GM19023 (cell line): Measurements from ENCODE around the gene M6PR.
"Not testable (repeated sequence)": the region's sequence is repeated elsewhere in the genome, so short reads cannot be mapped to it uniquely, and the experiment has no call there.

Source experiments
- ATAC-seq: cut with Tn5 transposase; IDR thresholded peaks from one replicate; pipeline ENCODE4 v1.9.1; 2021; ENCODE audit warnings: mild to moderate bottlenecking, moderate library complexity; ENCODE audit not compliant: unreplicated experiment

M6PR gene

GRCh38 chr12:8951744-8952143 is 2.3 kb upstream of the M6PR start:
- no peak for ATAC-seq

GRCh38 chr12:8950702-8951478 is 1.4 kb upstream of the M6PR start:
- no peak for ATAC-seq

- peak; percentile 12 for ATAC-seq
Observed at GRCh38 chr12:8950221-8950527, 729 bp upstream of the M6PR start.

GRCh38 chr12:8948701-8949341 is 624 bp downstream of the M6PR start:
- ATAC-seq = no peak

- ATAC-seq = no peak
Observed at GRCh38 chr12:8947737-8948136, 1.7 kb downstream of the M6PR start.

GRCh38 chr12:8946733-8947132 is 2.7 kb downstream of the M6PR start:
- no peak for ATAC-seq

- ATAC-seq = no peak
Observed at GRCh38 chr12:8943565-8944186, 5.8 kb downstream of the M6PR start.

- no peak for ATAC-seq
Observed at GRCh38 chr12:8941691-8942478, 7.6 kb downstream of the M6PR start.

- ATAC-seq = not testable (repeated sequence)
Observed at GRCh38 chr12:8937842-8938442, 11.5 kb downstream of the M6PR start.

GRCh38 chr12:8936735-8937134 is 12.7 kb downstream of the M6PR start:
- ATAC-seq = no peak

- not testable (repeated sequence) for ATAC-seq
Observed at GRCh38 chr12:8934080-8934479, 15.4 kb downstream of the M6PR start.

- not testable (repeated sequence) for ATAC-seq
Observed at GRCh38 chr12:8932464-8932863, 17.0 kb downstream of the M6PR start.

- ATAC-seq = not testable (repeated sequence)
Observed at GRCh38 chr12:8930655-8931323, 18.7 kb downstream of the M6PR start.

- no peak for ATAC-seq
Observed at GRCh38 chr12:8922544-8922943, 26.9 kb downstream of the M6PR start.

GRCh38 chr12:8919643-8920042 is 29.8 kb downstream of the M6PR start:
- ATAC-seq = not testable (repeated sequence)

- ATAC-seq = no peak
Observed at GRCh38 chr12:8917751-8918150, 31.7 kb downstream of the M6PR start.

- ATAC-seq = no peak
Observed at GRCh38 chr12:8917031-8917430, 32.4 kb downstream of the M6PR start.

GRCh38 chr12:8916154-8916553 is 33.3 kb downstream of the M6PR start:
- ATAC-seq = no peak

- peak; percentile 83 for ATAC-seq
Observed at GRCh38 chr12:8914716-8915526, 34.5 kb downstream of the M6PR start.
